Ecto neural progenitor cell (in vitro differentiated cells): ENCODE measurements around the gene PTPN14.
A peak's percentile ranks its signal among the peaks of the same experiment; 100 is the strongest.

Source experiments
- DNase-seq: peaks from one replicate; pipeline ENCODE4 v3.0.0-alpha.2; 2018; ENCODE audit warnings: low spot score

Gene PTPN14

GRCh38 chr1:214453109-214453722, 98.2 kb downstream of the PTPN14 start:
- no peak for DNase-seq

GRCh38 chr1:214452152-214452784, 99.1 kb downstream of the PTPN14 start:
- no peak for DNase-seq

DNA sequence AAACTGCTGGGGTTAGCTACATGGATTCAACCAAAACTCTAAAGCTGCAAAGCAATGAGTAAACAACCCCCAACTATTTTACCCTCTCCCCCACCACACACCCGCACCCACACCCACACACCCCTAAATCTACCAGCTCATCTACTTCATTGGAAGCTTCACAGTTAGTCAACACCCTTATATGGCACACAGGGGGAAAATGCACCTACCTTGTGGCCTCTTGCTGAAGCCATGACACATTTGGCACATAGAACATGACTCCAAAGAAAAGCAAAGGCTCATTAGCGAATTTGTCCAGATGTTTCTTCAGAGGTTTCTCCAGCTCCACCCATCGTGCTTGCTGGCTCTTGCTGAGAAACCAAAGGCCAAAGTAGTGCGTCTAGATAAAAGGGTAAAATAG, 99.8 kb downstream of the PTPN14 start:
- DNase-seq, result no peak

DNA sequence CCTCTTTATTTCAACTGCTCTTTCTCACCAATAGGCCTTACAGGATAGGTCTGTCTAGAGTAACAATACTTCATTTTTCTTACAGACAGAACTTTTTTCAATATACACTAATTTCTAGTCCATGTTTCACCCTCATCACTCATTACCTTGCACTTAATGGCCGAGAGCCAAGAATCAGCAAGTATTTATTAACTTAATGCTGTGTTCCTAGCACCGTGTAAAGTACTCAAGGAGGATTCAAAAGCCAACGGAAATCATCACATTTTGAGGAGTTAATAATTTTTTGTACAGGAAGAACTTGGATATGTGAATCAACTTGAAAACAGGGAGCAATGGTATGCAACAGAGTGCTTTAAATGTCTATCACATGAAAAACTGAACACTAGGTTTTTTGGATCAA, 102.0 kb downstream of the PTPN14 start:
- DNase-seq, result no peak

DNA sequence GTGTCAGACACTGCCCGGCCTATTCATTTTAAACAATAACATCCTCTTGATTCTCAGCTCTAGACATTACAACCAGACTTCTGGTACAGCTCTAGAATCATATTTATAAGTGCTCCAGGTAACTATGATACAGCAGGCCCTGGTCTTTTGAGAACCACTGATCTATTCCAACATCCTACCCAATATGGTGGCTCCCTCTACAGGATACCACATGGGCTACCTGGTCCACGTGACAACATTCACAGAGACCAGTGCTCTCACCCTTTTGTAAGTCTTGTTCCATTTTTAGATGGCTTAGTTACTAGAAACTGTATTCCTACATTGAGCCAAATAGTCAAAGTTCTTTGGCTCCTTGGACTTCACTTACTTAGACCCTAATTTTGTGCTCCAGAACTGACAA, 102.9 kb downstream of the PTPN14 start:
- DNase-seq, result no peak

DNA sequence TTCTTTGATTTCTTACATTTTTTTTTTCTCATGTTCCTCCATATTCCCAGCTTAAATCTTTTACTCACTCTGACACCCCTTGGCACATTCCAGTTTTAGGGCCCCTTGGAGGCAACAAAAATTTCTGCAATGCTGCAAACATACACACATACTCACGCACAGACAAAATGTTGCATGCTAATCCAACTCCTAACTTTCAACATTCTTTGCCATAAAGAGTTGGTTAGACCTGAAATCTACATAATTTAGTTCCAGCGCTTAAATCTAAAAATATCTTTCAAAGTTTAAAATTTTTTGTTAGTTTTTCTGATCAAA, 103.9 kb downstream of the PTPN14 start:
- DNase-seq, result no peak

DNA sequence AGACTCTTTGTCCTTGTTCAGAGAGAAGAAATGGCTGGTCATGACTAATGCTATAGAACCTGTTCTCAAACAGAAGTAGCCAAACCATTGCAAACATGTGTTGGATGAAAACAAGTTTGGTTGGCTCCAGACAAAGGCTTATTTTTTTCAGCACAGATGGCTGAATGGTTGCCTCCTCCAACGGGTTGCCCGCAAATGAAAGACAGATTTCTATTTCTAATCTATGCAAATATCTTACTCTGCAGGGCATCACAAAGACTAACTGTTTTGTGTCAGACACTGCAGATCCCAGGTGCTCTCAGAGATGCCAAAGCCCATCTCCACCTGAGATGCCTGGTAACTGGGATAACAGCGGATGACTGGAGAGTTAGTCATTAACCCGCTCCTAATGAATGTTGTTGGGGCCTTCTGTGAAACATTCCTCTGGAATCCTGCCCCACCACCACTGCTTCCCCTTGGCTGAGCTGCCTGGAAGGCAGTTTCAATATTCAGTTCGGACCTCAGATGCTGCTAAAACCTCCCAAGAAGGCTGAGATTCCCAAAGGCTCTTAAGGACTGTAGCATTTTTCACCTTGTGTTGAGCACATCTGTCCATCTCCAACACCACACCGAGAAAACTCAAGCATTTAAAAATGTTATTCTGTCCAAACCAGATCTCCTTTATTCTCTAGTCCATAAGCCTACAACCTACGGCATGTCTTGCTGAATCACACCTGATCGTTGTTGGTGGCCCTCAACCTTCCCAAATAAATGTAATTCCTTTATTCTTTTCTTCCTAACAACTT, 104.4 kb downstream of the PTPN14 start:
- DNase-seq, result peak; percentile 54

DNA sequence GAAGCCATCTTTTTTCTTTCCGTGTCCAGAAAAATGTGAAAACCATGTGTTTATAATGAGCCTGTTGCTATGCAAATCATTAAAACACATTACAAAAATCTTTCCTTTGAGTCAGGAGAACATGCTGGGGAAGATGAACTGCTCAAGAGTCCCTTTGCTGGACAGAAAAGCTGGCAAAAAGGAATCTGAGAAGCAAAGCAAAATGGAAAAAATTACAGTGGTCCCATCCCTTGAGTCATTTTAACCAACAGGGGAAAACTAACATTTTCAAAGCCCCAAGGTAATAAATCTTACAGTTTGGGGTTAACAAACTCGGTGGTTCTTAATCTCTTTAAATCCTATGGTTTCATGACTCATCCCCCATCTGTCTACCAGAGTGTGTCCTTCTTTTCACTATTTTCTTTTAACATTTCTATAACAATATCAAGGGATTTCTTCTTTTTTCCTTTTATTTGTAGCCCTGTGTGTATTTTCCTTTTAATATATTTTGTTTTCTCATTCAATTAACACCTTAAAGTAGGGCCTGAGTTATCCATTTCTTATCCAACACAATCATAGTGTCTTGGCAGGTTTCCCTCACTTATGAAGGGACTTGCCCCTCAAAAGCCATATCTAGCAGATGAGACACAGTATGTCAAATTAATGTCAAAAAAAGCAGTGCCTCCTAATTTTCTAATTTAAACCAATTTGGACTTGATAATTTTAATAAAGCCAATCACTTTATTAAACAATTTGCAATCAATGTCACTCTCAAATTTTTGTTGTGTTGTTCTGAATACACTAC, 105.4 kb downstream of the PTPN14 start:
- no peak for DNase-seq

DNA sequence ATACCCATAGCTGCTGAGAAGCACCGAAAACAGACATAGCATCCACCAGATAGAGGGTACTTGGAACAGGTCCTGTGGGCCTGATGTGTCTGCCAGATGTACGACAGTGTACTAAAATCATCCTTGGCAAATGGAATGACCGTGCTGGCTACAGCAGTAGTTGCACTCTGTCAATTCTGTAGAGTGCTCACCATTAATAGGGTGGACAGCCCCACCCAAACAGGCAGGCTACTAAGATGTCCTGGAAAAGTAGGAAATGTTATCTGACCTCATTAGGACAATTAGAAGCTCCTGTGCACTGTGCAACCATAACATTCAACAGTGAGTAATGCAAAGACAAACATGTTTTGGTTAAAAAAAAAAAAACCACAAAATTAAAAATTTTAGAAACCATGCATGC, 106.2 kb downstream of the PTPN14 start:
- DNase-seq, result no peak

GRCh38 chr1:214444182-214444939, 107.0 kb downstream of the PTPN14 start:
- DNase-seq, result no peak

DNA sequence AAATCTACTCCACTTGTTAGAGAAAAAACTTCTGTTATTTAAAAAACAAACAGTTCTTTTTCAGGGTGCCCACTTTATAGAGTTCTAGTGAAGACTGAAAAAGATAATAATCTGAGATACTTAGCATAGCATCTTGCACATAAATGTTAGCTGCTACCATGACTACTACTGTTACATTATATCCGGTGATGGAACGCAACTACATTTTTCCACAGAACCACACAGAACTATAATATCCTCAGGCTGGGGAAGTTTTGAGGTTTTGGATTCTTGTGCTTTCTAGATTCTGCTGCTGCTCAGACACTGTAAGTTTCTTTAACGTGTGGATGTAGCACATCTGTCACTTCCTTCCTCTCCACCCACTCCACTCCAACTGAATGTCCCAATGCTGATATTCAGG, 110.3 kb downstream of the PTPN14 start:
- DNase-seq, result no peak

DNA sequence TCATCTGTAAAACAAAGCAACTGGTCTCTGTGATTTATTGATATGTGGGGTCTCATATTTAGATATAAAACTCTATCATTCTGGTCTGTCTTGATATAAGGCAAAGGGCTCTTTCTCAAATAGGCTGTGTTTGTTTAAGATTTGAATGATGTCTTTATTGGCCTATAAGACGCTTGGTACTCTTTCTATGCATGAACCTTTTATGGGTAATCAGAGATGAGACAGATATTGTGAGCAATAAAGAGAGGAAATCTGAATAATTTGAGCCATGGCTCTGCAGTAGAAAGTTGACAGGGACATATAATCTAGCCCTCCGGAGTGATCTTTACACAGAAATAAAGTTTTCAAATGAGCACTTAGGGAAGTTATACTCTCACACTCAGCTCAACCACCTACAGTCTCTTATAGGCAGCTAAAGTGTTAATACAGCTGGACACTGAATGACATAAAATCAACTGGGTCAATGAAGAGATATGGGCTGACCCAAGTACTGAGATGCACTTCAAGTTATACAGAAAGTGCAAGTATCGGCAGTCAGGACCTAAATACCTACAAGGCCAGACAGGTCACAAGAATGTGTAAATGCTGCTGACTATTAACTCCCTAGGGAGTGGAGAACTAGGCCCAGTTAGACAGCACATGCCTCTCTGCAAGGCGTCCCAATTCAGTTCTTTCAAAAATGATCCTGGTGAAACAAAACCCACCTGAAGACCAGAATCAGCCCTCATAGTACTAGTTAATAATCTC, 111.0 kb downstream of the PTPN14 start:
- no peak for DNase-seq

DNA sequence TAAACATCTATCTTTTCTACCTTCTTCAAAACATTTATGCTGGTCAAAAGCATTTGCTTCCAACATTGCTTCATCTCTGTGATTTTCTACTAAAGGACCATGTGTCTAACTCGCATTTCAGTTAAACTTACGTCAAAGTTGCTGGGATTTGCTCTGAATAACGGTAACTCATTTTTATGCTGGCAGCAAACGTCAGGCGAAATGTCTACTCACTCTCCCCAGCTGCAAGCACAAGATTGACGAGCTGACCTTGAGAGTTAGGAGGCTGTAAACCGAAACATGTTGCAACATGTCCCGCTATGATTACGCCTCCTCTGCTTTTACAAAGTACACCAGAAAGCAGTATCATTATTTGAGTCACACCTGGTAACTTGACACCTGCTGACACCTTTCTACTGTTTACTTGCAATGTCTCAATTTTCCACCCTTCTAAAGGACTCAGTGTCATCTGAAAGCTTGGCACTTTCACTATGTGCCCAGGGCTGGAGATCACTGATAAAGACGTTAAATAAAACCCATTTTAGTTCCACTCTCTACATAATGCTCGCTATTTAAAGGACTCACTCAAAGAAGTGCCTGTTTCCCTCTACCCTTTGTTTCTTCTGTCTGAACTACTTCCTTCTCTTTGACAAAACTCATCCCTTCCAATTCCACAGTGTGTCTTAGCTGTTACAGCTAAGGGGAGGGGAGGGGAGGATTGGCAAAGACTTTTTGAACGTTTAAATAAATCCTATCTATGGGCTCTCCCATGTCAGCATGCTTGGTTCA, 111.9 kb downstream of the PTPN14 start:
- no peak for DNase-seq

DNA sequence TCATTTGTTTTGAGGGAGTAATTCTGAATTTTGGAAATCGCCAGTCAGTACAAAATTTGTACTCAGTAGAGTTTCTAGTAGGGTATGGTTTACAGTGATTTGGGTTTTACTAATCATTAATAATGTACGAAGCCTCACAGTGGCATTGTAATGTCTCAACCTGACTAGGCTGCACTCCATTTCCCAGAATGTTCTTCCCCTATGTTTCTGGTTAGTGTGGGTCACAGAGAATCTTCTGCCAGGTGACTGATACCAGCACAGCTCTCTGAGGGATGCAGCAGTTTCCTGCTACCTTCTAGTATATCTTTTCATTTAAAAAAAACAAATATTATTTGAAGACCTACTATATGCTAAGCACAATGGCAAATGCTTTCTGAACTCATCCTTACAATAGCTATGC, 112.9 kb downstream of the PTPN14 start:
- DNase-seq, result no peak

DNA sequence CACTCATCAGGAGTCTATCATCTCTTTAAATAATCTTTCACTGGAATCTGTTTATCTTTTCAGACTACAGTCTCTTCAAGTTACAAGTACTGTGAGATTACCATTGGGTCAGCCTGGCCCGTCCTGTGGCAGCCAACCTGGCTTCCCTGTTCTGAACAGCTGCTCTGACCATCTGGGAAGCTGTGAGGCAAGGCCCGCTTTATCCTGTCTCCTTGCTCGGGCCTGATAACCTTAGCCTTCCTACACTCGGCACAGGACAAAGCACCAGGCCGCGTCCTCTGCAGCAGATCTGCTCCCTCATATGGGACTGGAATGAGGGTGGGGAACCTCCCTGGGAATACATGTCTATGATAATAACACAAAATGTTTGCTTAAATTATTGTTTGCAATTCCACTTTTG, 113.3 kb downstream of the PTPN14 start:
- DNase-seq, result no peak

- DNase-seq, result no peak
Observed at GRCh38 chr1:214435867-214436266, 115.5 kb downstream of the PTPN14 start.

DNA sequence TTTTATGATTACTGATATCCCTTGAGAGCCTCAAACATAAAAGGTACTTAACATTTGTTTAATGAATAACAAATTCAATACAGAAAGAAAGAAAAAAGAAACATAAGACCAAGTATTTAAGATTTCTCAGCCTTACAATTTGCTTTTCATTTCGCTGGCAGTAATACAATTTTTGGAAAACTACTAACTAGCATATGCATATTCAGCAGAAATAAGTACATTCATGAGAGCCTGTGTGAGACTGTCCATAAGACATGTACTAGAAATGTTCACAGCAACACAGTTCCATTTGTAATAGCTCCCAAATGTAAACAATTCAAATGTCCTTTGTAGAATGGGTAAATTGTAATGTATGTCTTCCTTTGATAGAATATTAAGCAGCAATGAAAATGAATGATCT, 119.2 kb downstream of the PTPN14 start:
- no peak for DNase-seq

DNA sequence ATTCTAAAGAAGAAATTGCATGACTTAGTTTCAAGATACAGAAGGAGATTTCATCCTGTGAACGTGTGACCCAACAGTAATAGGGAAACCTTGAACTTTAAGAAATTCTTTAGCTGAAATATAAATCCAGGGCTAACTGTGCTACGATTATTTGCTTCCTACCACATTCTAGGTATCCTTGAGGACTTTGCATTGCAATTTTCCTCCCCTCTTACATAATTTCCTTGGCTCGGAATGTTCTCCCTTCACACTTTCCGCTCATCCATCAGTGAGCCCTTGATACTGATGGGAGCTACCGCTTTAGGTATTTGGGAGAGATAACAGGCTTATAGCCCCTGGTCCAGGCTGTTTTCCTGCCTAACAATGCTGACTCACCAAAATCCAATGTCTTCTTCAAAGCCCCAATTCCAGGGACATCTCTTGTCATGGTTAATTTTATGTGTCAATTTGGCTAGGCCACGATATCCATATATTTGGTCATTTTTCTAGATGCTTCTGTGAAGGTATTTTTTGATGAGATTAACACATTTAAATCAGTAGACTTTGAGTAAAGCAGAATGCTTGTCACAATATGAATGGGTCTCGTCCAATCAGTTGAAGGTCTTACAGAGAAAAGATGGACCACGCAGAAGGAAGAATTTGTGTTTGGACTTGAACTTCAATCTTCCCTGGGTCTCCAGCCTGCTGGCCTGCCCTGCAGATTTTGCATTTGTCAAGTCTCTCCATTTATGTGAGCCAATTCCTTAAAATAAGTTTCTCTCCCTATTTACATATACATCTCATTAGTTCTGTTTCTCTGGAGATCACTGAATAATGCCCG, 121.2 kb downstream of the PTPN14 start:
- DNase-seq, result no peak

DNA sequence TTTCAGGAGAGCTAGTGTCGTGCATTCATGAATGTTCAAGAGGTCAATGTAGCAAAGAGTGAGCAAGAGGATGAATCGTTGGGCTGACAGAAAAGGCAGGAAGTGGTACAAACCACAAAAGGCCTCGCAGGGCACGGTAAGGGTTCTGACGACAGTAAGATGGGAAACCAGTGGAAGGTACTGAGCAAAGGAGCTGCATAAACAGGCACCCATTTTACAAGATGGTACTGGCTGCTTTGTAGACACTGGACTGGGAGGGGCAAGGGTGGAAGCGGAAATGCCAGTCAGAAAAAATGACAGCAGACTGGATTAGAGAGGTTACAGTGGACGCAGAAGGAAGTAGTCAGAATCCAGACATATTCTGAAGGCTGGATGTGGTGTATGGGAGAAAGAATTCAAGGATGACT, 123.5 kb downstream of the PTPN14 start:
- DNase-seq, result no peak

DNA sequence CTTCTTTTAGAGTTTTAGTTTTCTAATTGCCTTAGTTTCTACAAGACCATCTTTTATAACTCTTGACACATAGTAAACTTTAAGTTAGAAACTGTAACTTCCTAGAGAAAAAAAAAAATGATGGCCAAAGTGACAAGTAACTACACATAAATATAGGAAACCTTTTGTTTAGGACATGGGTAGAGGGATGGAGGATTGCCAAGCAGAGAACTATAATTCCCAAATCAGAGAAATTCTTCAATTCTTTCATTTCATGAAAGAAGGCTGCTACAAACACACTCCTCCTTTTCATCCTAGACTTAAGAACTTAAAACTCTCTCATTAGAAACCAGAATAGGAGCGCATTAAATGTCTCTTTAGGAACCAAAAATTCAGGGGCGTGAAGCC, 125.0 kb downstream of the PTPN14 start:
- no peak for DNase-seq
